Fibroblast of lung (primary cell): ENCODE data around the gene B3GLCT. TPM values are rescaled to one million over a fixed set of nuclear protein-coding genes. Genes with fewer than 3 reads are reported as not detected.

ENCODE experiments used
- DNase-seq, 2 donors: peaks; one replicate each; pipeline versions ENCODE4 v3.0.0 to v3.0.0-alpha.2; 2010; ENCODE audit warnings: low read depth in 2 of 2
- H2AFZ ChIP-seq: 2 replicates; pipeline ENCODE4 v1.5.1; 2012; ENCODE audit warnings: low read length, control low read depth, inconsistent platforms
- H3K27ac ChIP-seq: 2 replicates; pipeline ENCODE4 v1.5.1; 2011; ENCODE audit warnings: low read length, control low read depth; ENCODE audit not compliant: insufficient read depth
- H3K27me3 ChIP-seq: 2 replicates; pipeline ENCODE4 v1.5.1; 2011; ENCODE audit warnings: mild to moderate bottlenecking, low read length; ENCODE audit not compliant: control insufficient read depth, insufficient read depth
- H3K36me3 ChIP-seq: 2 replicates; pipeline ENCODE4 v1.5.1; 2011; ENCODE audit warnings: low read length; ENCODE audit not compliant: control insufficient read depth, insufficient read depth
- H3K4me1 ChIP-seq: 2 replicates; pipeline ENCODE4 v1.5.1; 2011; ENCODE audit warnings: low read length; ENCODE audit not compliant: control insufficient read depth, insufficient read depth; ENCODE audit errors: extremely low read depth
- H3K4me2 ChIP-seq: 2 replicates; pipeline ENCODE4 v1.5.1; 2011; ENCODE audit warnings: low read length, control low read depth; ENCODE audit not compliant: insufficient read depth; ENCODE audit errors: extremely low read depth
- H3K4me3 ChIP-seq, 4 experiments: fragments of 200-600 bp in 1 of 4; sonication (generic) in 1 of 4; replicated peaks in 1 of 4; 2 replicates each; pipeline ENCODE4 v1.5.1; 2011 to 2016; ENCODE audit warnings: low read length in 4 of 4, low read depth in 3 of 4, mild to moderate bottlenecking in 3 of 4, control low read depth in 2 of 4, inconsistent platforms in 1 of 4, mixed read lengths in 1 of 4; ENCODE audit not compliant: insufficient read depth in 1 of 4; ENCODE audit errors: control extremely low read depth in 1 of 4
- H3K79me2 ChIP-seq: 2 replicates; pipeline ENCODE4 v1.5.1; 2012; ENCODE audit warnings: mild to moderate bottlenecking, low read length, inconsistent platforms; ENCODE audit not compliant: control insufficient read depth, insufficient read depth
- H3K9ac ChIP-seq: 2 replicates; pipeline ENCODE4 v1.5.1; 2011; ENCODE audit warnings: mild to moderate bottlenecking, low read length, control low read depth; ENCODE audit not compliant: insufficient read depth
- H3K9me3 ChIP-seq: 2 replicates; pipeline ENCODE4 v1.5.1; 2012; ENCODE audit warnings: low read depth, low read length; ENCODE audit not compliant: control insufficient read depth, insufficient read depth
- H4K20me1 ChIP-seq: 2 replicates; pipeline ENCODE4 v1.5.1; 2011; ENCODE audit warnings: low read length; ENCODE audit not compliant: control insufficient read depth, insufficient read depth; ENCODE audit errors: extremely low read depth
- CTCF ChIP-seq, 2 donors: IDR thresholded peaks in 1 of 2; conservative IDR thresholded peaks in 1 of 2; 1 replicate in 1 of 2; 2 replicates in 1 of 2; pipeline ENCODE4 v1.5.1; 2011 to 2012; ENCODE audit warnings: low read length in 2 of 2, control low read depth in 1 of 2, inconsistent platforms in 1 of 2, low read depth in 1 of 2, mild to moderate bottlenecking in 1 of 2
- EZH2 ChIP-seq: IDR thresholded peaks from 2 replicates; pipeline ENCODE4 v1.5.1; 2012; ENCODE audit warnings: low read length, control low read depth, mild to moderate bottlenecking; ENCODE audit errors: missing control alignments
- polyA minus RNA-seq: library from RNA; depleted of rRNA, polyadenylated mRNA; stranded (reverse); fragments of >200 nt; gene quantifications from 2 replicates; pipeline ENCODE4 v1.2.3, GENCODE V29; 2011; ENCODE audit warnings: low replicate concordance
- polyA plus RNA-seq, 2 donors: library from polyadenylated mRNA; depleted of rRNA in 1 of 2; stranded (reverse) in 1 of 2; unstranded in 1 of 2; fragments of >200 nt; gene quantifications; 2 replicates each; pipeline ENCODE4 v1.2.1, GENCODE V29; 2011 to 2012; ENCODE audit warnings: missing spikeins in 1 of 2
- total RNA-seq: library from RNA; depleted of rRNA; stranded (reverse); fragments of >200 nt; gene quantifications from 2 replicates; pipeline ENCODE4 v1.2.1, GENCODE V29; 2014

The B3GLCT gene
- total RNA-seq (6.7 and 7.8 TPM in 2 replicates), polyA plus RNA-seq (4.3 and 4.4 TPM in 2 replicates), polyA minus RNA-seq (0.27 and 2.8 TPM in 2 replicates)
- polyA plus RNA-seq (2012), result 4.0 and 4.5 TPM in 2 replicates

GRCh38 chr13:31199849-31200636 lies at the start of gene B3GLCT:
Gene B3GLCT, plus strand, starts transcription at chr13:31199975. Its CDS starts 110 bp downstream, at chr13:31200085.
- peak within 1 kb of the TSS; percentile 67 for H3K4me2 ChIP-seq
- H3K9me3 ChIP-seq, result no peaks in the 10 kb centered on the region
- H3K9ac ChIP-seq, result peak within 1 kb of the TSS; percentile 79
- no peak for TF ChIP-seq EZH2
- peak; percentile 45 to 73 for TF ChIP-seq CTCF (conservative IDR thresholded peaks at IDR 0.05 in 1 of 2, IDR thresholded peaks at IDR 0.05 in 1 of 2; ENCODE audit: low read depth in 1 of 2, low read length in 2 of 2)
- H3K36me3 ChIP-seq, result no peaks in the 10 kb centered on the region
- H3K79me2 ChIP-seq, result no peaks in the 10 kb centered on the region
- peak; percentile 62 to 69 for DNase-seq
- peak within 1 kb of the TSS; percentile 66 to 73 (median 70) for H3K4me3 ChIP-seq
- H3K27ac ChIP-seq, result peak within 1 kb of the TSS; percentile 68
- peak within 1 kb of the TSS; percentile 65 for H2AFZ ChIP-seq
- no peaks in the 10 kb centered on the region for H3K27me3 ChIP-seq
- peaks cover 6% of the 10 kb centered on the region for H3K4me1 ChIP-seq
- no peaks in the 10 kb centered on the region for H4K20me1 ChIP-seq

DNA sequence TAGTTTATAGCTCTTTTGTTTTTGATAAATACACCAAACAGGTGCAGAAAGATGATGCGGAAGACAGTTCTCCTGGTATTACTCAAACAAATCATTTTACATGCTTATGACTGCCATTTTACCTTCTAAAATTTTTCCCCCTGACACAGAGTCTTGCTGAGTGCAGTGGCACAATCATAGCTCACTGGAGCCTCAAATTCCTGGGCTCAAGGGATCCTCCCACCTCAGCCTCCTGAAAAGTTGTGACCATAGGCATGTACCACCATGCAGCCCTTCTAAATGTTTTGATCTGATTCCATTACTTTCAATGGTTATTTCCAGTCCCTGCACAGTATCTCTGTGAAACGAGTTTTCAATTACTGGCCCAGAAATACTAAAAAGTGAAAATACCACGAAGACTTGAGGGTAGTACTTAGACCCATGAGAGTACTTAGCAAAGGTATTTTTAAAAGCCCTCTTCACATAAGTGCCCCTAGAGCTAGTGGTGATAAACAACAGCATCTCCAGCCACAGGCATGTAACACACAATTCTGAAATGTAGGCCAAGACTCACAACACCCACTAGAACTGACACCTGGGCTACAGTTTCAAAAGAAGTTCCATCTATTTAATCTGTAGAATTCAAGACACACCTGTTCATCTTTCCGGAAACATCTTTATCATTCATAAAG lies 49.3 kb upstream of the B3GLCT start:
- H2AFZ ChIP-seq, result no peak overlapping the region
- no peaks in the 10 kb centered on the region for H4K20me1 ChIP-seq
- no peak for TF ChIP-seq EZH2
- no peak for TF ChIP-seq CTCF (conservative IDR thresholded peaks at IDR 0.05 in 1 of 2, IDR thresholded peaks at IDR 0.05 in 1 of 2; ENCODE audit: low read depth in 1 of 2, low read length in 2 of 2)
- no peak overlapping the region for H3K27ac ChIP-seq
- peaks cover 3% of the 10 kb centered on the region for H3K79me2 ChIP-seq
- no peak for DNase-seq
- no peak overlapping the region for H3K9ac ChIP-seq
- H3K27me3 ChIP-seq, result no peaks in the 10 kb centered on the region
- H3K36me3 ChIP-seq, result peaks cover 3% of the 10 kb centered on the region
- no peaks in the 10 kb centered on the region for H3K4me1 ChIP-seq
- H3K4me2 ChIP-seq, result no peak overlapping the region
- H3K9me3 ChIP-seq, result no peaks in the 10 kb centered on the region
- no peak overlapping the region for H3K4me3 ChIP-seq

DNA sequence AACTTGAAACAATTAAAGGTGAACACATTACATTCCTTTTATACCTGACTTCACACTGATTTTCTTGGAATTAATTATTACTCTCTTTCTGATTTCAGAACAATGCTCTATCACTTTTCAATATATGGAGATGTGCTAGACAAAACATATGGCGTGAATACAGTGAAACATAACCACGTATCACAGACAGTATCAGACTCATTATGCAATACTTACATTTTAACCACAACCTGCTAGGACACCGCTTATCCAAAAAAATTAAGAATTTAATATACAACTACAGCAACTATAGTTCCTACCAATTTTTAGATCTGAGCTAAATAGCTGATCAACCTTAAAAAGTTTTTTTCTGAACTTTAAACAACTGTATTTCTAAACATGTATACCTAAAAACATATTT lies 47.9 kb upstream of the B3GLCT start:
- Histone ChIP-seq H3K27ac (no peak overlapping the region), H3K4me2 (no peak overlapping the region), H3K4me3 (no peak overlapping the region), H3K4me1 (no peaks in the 10 kb centered on the region), H3K27me3 (no peaks in the 10 kb centered on the region), H3K36me3 (peaks cover 3% of the 10 kb centered on the region), H4K20me1 (no peaks in the 10 kb centered on the region), H3K9me3 (no peaks in the 10 kb centered on the region), H3K9ac (no peak overlapping the region), H3K79me2 (peaks cover 3% of the 10 kb centered on the region), H2AFZ (no peak overlapping the region)
- TF ChIP-seq CTCF (conservative IDR thresholded peaks at IDR 0.05 in 1 of 2, IDR thresholded peaks at IDR 0.05 in 1 of 2; ENCODE audit: low read depth in 1 of 2, low read length in 2 of 2), result no peak
- TF ChIP-seq EZH2, result no peak
- DNase-seq, result no peak
